ENCODE data around the gene RBM8A.
A peak's percentile ranks its signal among the peaks of the same experiment; 100 is the strongest.

RBM8A gene

DNA sequence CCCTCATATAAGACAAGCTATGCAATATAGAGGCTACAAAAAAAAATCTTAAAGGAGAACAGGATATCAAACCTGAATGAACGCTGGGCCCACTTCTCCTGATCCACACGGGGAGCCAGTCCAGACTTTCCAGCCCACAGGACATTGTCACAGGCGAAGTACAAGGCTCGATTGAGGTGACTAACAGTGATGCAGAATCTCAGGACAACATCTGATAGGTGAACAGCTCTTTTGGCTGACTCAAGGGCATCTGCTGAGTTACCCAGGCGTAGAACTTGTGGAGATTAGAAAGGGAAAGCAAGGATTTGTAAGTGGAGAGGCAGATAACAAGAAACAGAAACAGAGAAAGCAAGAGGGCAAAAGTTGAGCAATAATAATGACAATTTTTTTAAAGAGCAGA is 10.5 kb downstream of the RBM8A start:
- DNase-seq (ENCODE audit: low read depth): no peak

DNA sequence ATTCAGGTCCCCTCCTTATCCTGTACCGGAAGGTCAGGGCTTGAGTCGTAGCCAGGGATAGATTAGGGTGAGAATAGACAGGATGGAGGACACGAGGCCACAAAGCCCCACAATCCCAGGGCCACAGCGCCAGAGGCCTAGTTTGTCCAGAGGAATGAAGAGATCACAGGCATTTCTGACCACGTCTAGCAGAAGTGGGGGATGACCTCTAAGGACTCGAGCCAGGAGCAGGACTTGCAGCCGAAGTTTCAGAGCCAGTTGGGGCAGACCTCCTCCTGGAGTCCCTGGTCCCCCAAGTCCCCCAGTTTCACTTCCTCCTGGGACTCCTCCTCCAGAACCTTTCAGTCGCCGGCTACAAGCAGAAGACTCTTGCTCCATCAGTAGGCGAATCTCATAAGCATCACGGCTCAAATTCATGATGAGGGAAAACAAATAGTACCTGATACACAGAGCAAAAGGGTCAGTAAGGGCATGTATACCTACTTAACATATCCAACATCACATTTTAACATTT is 15.1 kb downstream of the RBM8A start:
- DNase-seq (ENCODE audit: low read depth): no peak

DNA sequence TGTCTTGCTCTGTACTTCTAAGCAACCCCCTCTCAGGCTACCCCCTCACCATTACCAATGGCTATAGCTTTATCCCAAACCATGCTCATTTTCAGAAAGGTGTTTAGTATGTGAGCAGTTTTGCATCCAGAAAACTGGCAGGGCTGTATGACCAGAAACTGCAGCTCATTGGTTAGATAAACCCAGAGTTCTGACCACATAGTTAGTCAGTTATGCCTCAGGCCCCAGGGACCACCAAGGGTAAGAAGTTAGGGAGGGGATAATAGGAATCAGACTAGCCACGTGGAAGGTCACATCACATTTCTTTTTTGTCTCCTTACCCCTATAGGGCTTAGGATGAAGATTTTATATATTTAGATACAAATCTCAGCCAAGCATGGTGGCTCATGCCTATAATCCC is 18.6 kb downstream of the RBM8A start:
- DNase-seq (ENCODE audit: low read depth): no peak

DNA sequence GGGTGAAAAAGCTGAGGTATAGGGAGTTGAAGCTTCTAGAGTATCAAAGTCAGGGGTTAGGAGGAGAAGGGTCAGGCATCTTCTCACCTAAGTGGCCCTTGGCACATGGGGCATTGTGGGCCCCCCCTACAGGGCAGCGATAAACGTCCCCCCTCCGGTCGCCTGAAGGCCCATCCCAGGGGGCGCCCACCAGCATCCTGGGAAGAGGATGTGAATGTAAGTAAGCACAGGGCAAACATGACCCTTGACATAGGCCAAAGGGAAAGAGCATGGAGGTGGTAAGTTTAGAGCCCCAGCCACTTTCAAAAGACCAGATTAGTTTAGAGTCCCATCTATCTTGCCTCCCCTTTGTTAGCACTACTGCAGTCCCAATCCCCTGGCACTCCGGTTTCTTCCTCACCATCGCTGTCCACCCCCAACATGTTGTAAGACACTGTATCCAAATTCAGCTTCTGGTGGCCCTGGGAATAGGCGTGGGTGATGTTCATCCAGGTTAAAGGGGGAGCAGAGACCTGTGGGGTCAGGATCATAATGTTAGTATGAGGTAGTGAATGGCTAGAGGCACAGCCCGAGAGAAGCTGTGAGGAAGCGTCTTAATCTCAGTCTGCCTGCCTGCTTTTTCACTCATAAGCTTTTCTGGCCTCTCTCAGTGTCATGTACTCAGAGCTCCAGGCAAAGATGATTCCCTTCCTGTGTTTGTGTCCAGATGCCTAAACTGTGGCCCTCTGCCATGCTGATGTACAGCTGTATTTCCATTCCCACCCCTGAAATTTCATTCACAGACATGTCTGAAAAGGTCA is 20.1 kb downstream of the RBM8A start:
- DNase-seq (ENCODE audit: low read depth): no peak

DNA sequence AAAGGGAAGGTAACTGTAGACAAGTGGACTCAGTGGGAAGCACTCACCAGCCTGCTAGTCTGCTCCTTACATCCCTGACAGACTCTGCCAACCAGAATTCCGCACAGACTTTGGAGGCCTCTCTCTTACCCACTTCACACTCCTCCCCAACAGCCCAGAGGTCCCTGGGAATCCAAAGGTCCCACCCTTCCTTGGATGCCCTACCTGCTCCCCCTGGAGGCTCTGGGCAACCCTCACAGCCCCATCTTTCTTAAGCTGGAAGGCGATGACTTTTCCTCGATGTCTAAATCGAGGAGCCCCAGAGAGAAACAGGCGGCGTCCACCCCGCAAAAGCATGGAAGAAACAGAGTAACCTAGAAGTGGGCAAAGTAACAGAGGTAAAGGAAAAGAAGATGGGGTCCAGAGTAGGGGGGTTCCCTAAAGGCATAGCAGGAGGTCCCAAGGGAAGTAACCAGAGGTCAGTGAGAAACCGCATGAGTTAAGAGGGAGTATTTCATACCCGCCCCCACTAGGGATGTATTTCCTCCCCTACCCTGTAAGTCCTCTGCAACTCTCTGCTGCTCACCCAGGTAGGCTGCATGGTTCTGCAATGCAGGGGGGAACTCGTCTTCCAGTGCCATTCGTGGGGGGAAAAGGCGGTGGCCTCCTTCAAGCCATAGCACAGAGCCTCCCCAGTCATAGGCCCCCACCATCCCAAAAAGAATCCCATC is 25.8 kb downstream of the RBM8A start:
- DNase-seq (ENCODE audit: low read depth): no peak

DNA sequence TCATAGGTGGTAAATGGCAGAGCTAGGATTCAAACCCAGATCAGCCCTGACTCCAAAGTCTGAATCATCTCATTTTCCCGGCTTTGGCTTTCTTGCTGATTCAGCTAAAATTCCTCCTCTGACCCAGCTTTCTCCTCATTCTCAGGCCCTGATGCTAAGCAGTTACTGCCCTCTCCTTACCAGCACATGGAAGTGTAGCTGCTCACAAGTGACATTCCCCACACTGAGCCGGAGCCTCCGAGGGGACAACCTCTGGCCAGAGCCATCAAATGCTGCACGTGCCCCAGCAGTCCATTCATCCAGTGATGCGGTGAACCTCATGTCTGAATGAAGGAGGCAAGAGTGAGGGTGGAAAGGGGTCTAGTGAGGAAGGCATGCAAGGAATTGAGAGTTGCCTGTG is 28.5 kb downstream of the RBM8A start:
- no peak for DNase-seq (ENCODE audit: low read depth)

DNA sequence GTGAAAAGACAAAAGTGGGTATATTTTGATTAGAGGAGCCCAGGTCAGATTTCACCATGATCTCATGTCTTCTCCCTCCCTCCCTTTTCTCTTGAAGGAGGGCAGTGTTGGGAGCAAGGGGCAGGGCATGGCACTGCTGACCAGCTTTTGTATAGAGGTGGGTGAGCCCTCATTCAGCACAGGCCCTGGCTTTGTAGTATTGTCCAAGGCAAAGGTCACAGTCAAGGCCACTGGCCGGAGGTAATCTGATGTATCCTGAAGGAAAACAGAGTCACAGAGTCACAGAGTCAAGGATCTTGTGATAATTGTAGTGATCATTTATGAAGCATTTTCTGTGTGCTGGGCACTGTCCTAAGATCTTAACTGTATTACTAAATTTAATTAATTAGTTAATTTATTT is 29.3 kb downstream of the RBM8A start:
- no peak for DNase-seq (ENCODE audit: low read depth)

DNA sequence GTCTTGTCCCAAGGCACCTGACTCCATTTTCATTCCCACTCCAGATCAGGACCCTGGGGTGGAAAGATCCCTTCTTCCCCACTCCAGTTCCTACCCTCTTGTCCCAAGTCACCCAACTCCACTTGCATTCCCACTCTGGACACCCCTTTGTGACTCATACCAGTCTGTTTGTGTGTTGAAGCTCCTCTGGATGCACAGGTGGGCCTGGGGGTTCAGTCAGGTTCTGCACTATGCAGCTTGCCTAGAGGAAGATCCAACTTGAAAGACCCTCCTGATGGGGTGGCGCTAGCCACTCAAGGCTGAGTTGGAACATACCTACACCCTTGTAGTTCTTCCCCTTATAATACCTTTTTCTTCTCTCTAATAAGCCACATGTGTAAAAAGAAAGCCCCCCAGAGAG is 31.8 kb downstream of the RBM8A start:
- DNase-seq (ENCODE audit: low read depth): no peak

DNA sequence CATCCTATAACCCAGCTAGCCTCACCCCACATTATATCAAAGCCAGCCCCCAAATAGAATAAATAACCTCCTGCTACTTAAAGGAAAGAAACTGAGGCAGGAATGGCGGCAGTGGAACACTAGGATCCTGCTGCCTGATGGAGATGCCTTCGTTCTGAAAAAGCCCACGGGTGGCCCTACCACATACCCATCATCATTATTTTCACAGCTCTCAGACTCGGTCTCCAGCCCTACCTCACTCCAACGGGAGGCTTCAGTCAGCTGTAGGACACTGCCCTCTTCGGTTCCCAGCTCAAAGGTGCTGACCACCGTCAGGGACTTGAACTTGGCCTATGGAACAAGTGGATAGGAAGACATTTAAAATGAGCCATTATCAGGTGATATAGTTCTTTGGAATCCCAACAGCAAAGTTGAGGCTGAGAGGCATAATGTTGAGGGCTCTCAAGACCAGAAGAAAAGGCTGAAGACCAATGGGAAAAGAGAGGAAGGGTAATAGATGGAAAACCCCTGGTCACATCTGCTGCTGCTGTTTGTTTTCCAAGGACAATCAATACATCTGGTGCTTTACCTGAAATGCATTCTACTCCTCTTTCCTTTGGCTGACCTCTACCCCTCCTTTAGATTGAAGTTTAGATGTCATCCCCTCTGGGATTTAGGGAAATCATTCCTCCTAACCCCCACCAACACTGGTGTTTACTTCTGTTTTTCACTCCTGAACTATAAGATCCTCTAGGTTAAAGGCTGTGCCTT is 33.8 kb downstream of the RBM8A start:
- no peak for DNase-seq (ENCODE audit: low read depth)

DNA sequence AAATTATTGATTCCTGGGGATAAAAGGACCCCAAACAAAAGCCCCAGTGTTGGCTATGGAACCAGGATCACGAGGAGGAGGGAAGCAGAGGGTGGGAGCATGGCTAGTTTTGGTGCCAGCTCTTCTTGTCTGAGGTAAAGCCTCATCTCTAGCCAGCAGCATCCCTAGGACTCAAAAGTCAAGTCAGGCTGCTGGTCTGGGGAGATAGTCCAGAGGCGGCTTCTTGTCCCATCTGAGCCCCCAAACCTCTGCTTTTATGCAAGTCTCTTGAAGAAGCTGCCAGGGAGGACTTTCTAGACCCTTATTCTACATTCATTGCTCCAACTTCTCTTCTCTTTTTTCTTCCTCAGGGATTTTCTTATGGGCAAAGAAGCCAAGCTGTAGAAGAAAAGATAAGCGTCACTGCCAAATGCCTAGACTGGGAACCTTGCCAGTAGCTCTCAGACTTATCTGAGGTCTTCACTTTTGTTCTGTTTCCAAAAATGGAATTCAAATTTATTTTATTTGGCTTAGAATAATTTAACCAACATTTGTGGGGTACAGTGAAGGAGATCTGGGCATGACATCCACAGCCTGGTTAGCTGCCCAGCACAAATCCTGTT is 34.7 kb downstream of the RBM8A start:
- DNase-seq (ENCODE audit: low read depth): no peak

DNA sequence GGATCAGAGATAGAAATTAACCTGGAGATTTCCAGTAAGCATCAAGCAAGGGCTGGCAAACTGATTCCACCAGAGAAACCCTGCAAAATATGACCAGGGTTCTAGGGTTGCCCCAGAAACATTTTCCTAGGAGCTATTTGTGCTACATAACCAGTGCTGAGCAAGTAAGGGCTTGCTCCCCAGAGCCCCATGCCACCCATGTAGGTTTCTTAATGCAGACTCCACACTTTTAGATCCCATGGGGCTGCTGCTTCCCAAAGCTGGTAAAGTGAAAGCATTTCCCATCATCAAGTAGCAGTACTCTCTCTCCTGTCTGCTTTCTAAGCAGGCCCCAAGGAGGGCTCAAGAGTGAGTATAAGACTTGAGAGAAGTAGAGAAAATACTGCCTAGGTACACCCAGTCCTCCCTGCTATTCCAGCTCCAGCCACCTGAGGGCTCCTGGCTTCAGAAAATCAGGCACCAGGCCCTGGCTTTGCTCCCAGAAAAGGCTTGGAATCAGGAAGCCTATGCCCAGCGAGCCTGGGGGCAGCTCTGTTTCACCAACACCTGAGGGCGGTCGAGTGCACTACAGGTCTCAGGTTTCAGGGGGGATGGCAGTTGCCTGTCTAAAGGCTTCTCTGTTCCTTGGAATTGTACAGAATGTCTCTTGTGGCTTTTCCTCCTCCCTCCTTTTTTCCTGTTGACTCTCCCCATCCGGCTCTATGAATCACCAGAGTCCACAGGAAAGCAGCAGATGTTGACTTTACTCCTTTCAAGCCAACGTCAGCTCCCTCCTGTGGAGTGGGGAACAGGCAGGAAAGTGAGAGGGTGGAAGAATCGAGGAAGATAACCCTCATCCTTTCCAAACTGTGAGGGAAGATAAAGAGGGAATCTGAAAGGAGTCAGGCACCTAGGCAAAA is 35.4 kb downstream of the RBM8A start:
- DNase-seq (ENCODE audit: low read depth): no peak

DNA sequence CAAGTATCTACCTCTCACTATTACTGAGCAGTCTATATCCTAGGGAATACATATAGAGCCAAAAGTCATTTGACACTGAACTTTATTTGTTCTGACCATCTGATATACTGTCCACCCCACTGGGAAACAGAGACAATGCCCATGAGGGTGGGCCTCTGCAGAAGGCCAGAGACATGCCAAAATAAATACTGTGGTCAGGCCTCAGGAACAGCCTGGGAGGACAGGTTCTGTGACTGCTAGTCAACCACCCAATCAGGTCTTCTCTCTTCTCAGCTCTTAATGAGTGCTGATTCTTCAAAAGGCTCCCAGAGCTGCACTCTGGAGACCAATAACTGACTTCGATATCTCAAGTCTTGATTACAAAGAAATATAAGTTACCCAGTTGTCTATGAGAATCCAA is 36.1 kb downstream of the RBM8A start:
- DNase-seq (ENCODE audit: low read depth): no peak

DNA sequence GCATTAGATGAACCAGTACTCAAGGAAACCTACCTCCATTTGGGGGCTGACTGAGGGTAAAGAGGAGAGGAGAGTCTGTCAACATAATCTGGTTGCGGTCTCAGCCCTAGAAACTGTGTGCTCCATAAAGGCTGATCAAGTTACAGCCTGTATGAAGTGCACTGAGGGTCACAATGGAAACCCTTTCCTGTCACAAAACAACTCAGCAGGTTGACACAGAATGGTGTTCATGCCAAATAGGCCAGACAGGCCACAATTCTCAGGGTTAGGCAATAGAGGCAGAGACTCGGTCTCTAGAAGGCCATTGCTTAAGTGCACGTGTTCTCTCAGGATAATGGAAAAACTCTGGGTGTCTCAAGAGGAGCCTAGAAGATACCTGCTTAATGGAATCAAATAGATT is 37.6 kb downstream of the RBM8A start:
- no peak for DNase-seq (ENCODE audit: low read depth)

DNA sequence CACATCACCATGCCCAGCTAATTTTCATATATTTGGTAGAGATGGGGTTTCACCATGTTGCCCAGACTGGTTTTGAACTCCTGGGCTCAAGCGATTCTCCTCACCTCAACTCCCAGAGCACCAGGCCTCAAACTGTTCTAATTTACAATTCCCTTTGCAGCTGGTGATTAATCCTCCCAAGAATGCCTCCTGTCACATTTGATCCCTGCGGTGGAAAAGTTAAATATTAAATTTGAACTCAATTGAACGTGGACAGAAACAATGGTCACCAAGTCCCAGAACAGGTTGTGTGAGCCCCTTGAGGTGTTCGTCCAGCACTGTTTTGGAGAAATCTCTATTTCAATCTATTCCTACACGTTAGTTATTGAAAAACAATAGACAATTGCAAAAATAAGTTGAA is 39.7 kb downstream of the RBM8A start:
- DNase-seq (ENCODE audit: low read depth): no peak

DNA sequence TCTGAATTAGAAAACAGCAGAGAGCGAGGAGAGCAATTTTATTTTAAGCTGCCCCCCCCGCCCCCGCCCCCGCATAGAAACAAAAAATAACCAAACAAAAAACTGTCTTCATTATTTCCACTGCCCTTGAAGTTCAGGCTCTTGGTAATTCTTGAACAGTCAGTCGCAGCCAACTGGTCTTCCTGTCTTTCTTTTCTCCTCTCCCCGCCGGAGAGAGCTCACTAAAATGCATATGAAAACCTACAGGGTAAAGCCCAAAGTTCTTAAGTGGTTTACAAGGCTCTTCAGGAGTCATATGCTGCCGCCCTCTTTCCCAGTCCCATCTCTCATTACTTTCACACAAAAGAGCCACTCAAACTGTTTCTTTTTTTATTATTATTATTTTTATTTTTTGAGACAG is 40.5 kb downstream of the RBM8A start:
- no peak for DNase-seq (ENCODE audit: low read depth)

DNA sequence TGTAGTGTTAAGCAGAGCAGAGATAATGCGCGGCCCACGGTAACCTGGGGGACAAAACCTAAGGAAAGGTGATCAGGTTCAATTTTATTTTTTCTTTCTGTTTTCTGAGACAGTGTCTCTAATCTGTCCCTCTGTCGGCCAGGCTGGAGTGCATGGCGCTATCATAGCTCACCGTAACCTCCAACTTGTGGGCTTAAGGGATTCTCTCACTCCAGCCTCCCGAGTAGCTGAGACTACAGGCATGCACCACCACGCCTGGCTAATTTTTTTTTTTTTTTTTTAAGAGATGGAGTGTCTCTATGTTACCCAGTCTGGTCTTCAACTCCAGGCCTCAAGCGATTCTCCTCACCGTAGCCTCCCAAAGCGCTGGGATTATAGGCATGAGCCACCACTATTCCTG is 40.9 kb downstream of the RBM8A start:
- DNase-seq (ENCODE audit: low read depth): no peak

DNA sequence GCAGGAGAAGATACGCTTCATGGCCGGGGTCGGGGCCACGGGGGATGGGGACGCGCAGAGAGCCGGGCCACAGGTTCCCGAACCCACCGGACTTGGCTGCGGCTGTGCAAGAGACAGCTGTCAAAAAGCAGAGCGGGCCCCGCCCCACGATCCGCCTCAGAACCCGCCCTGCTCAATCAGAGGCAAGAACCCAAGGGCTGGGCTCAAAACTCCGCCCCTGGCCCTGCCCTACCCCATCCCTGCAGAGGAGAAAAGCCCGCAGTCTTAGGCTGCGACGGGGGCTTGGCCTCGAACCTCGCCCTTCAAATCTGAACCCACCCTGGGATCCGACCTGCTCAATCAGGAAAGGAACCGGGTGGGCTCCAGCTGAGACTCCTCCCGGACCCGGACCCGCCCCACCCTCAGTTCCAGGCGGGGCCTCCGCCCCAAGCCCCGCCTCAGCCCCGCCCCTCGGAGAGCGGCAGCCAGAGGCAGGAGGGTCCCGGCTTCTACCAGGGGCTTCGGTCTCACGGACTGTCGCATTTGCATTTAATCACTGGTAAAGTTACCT is 41.5 kb downstream of the RBM8A start, which contains the start of gene ANKRD35:
Gene ANKRD35 (minus strand): TSS at position 129 of the 550 bp plus-strand sequence. CDS start 108 bp downstream, at position 21.
- peak; percentile 76 for DNase-seq (ENCODE audit: low read depth)

DNA sequence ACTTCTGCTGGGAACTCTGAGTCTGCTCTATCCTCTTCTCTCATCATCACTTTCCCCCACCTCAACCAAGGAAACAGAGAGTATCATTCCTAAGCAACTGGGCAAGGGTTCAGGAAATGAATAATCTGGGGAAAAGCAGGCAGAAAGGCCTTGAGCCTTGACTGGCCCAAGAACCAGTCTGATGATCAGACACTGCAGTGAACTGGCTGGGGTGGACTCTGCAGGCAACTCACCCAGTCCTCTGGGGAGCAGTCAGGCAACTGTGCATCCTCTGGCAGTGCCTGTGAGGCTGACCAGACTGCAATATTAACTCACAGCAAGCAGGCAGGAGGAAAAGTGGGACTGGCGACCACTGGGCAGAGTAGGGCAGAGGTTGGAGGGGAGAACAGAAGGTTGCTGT is 42.6 kb downstream of the RBM8A start:
- DNase-seq (ENCODE audit: low read depth): no peak

DNA sequence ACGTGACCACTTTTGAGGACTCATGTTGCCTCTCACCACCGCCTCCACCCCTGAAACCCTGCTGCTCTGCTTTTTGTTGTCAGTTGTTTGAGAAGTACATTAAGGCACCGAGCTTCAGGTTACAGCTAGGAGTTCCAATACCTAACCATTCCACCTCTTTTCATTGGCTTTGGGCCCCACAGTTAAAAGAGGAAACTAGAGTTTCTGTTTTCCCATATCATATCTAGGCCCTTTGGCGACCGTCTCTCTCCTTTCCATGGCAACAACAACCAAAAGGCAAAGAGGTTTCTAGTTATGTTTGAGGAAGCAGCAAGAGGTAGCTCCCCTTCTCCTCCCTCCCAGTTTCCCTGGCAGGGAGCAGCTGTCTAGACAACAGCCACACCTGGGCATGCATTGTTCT is 47.5 kb downstream of the RBM8A start:
- DNase-seq (ENCODE audit: low read depth): no peak

DNA sequence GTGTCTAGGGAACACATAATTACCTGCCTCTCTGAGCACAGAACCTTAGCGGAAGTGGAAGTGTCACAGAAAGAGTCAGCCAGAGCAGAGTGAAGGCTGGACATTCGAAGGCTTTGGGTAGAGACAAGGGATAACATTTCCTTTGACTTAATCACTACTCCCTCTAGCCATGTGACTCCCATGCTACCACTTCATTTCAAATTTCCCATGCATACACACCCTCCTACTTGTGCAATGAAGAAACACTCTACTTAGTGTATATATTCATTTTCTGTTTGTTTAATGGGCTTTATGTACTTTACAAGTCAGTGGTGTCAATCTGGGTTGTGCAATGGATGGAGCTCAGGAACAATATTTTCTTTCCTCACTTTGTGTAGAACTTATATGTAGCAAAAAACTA is 48.6 kb downstream of the RBM8A start:
- no peak for DNase-seq (ENCODE audit: low read depth)

DNA sequence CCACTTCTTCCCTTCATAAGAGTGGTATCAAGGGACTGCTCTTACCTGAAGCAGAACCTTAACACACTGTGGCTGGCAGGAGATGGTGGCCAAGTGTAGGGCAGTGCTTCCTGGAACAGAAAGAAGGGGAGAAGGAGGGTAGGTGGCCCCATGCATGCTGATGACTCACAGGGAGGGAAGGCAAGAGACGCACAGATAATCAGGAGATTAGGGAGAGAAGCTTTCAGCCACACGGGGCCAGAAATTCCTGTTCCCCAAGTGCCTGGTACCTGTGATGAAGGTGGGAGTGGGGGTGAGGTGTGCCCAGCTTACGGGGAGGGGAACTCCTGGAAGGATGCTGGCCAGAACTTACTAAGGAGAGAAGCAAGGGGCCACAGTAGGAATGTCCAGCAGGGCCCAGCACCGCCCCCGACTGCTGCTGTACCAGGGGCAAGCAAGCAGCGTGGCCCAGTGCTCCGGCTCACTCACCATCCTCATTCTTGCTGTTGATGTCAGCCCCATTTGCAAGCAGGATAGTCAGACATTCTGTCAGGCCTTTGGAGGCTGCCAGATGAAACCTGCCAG is 49.3 kb downstream of the RBM8A start:
- no peak for DNase-seq (ENCODE audit: low read depth)
